Measurements from ENCODE around the gene SESTD1. TPM values are rescaled to one million over a fixed set of nuclear protein-coding genes. Genes with fewer than 3 reads are reported as not detected.

Gene SESTD1
- total RNA-seq, 2 donors from 2014 or later: 7.7 to 35.4 TPM

DNA sequence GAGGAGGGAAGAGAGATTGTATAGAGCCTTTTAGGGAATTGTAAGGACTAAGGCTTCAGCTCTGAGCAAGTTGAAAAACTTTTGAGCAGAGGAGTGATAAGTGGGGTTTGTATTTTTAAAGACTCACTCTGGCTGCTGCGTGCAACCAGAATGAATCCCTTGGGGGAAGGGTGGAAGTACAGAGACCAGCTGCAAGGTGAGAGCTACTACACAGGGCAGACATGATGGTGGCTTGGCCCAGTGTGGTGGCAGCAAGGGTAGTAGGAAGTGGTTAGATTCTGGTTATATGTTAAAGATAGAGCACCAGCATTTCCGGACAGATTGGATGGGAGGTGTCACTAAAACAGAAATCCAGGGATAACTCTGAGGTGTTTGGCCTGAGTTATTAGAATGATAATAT, 10.1 kb upstream of the SESTD1 start:
- no peak for DNase-seq (ENCODE audit: low spot score)
- H3K4me3 ChIP-seq: no peak overlapping the region
- 81% methylated on average over 2 of the region's 2 CpGs for WGBS
- intact Hi-C loops (cut with DNase I): no loop called here
- H3K27me3 ChIP-seq (replicated peaks; ENCODE audit: insufficient read depth): no peaks in the 10 kb centered on the region
- H3K4me1 ChIP-seq (replicated peaks): no peaks in the 10 kb centered on the region
- H3K36me3 ChIP-seq: no peaks in the 10 kb centered on the region
- TF ChIP-seq POLR2A (IDR thresholded peaks at IDR 0.05) (no peak), POLR2AphosphoS5 (IDR thresholded peaks at IDR 0.05) (no peak)
- H3K9me3 ChIP-seq: no peaks in the 10 kb centered on the region
- H3K27ac ChIP-seq: no peak overlapping the region

DNA sequence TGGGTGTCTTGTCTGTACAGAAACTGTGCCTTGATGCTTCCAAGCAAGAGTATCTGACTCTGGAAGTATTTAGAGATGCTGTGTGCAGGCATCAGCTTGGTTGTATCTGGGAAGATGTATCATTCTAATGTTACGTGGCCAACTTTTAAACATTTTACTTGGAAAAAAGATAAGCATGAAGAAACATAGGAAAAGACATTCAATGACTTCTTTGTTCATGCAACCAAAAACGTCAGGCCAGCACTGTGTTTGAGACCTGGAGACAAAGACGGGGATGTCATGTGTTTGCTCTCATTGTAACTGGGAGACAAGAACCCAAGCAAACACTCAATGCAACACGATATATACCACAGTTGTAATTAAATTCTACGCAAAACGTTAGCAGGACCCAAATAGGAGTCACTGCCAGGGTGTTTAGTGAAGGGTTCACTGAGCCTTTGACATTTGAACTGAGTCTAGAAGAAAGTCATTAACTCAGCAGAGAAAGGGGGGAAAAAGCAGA, 8.9 kb upstream of the SESTD1 start:
- no peaks in the 10 kb centered on the region for H3K27me3 ChIP-seq (replicated peaks; ENCODE audit: insufficient read depth)
- intact Hi-C loops (cut with DNase I): no loop called here
- WGBS: 67% methylated on average over 6 of the region's 6 CpGs
- no peaks in the 10 kb centered on the region for H3K36me3 ChIP-seq
- DNase-seq (ENCODE audit: low spot score): no peak
- no peaks in the 10 kb centered on the region for H3K9me3 ChIP-seq
- no peak overlapping the region for H3K27ac ChIP-seq
- TF ChIP-seq, protein P1, sequence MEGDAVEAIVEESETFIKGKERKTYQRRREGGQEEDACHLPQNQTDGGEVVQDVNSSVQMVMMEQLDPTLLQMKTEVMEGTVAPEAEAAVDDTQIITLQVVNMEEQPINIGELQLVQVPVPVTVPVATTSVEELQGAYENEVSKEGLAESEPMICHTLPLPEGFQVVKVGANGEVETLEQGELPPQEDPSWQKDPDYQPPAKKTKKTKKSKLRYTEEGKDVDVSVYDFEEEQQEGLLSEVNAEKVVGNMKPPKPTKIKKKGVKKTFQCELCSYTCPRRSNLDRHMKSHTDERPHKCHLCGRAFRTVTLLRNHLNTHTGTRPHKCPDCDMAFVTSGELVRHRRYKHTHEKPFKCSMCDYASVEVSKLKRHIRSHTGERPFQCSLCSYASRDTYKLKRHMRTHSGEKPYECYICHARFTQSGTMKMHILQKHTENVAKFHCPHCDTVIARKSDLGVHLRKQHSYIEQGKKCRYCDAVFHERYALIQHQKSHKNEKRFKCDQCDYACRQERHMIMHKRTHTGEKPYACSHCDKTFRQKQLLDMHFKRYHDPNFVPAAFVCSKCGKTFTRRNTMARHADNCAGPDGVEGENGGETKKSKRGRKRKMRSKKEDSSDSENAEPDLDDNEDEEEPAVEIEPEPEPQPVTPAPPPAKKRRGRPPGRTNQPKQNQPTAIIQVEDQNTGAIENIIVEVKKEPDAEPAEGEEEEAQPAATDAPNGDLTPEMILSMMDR (IDR thresholded peaks at IDR 0.05): no peak
- TF ChIP-seq POLR2A (IDR thresholded peaks at IDR 0.05): no peak
- no peak for TF ChIP-seq POLR2AphosphoS5 (IDR thresholded peaks at IDR 0.05)
- H3K4me1 ChIP-seq (replicated peaks): no peaks in the 10 kb centered on the region
- H3K4me3 ChIP-seq: no peak overlapping the region

DNA sequence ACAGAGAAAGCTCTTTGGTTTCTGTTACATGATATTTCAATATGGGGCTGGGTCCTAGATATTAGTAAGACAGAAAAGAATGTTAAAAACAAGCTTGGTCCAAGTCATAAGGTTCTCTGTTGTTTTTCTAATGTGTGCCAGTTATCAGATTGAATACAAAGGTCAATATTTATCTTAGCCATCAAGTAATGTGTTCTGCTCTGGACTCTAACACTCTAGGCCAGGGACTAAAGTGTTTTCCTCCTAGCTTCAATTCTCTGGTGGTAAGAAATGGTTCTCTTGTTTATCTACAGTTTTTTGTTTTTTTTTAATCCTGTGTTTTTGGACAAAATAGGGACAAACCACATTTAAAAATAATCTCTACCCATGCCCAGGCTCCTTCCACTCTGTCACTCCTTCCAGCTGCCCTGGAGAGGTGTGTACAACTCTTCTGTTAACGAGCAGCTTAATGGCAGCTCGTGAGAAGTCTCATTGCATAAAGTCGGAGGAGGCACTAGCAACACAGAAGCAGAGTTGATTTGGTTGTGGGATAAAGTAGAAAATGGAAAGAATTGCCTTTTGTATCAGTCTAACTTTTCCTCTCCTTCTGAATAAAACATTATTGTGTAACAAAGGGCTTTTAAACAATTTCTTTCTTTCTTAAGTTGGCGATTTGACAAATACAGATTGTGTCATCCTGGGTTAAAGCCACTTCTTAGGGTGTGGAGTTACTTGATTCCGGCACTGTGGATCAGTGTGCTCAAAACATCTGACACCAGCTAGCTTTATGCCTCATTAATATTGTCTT, 8.0 kb upstream of the SESTD1 start:
- no peak for DNase-seq (ENCODE audit: low spot score)
- Histone ChIP-seq H3K4me1 (replicated peaks) (no peaks in the 10 kb centered on the region), H3K27me3 (replicated peaks; ENCODE audit: insufficient read depth) (no peaks in the 10 kb centered on the region), H3K36me3 (no peaks in the 10 kb centered on the region), H3K27ac (no peak overlapping the region), H3K9me3 (no peaks in the 10 kb centered on the region), H3K4me3 (no peak overlapping the region)
- TF ChIP-seq POLR2A (IDR thresholded peaks at IDR 0.05): no peak
- TF ChIP-seq, protein P1 (IDR thresholded peaks at IDR 0.05): no peak
- TF ChIP-seq POLR2AphosphoS5 (IDR thresholded peaks at IDR 0.05): peak; percentile 55
- WGBS: 45% methylated on average over 5 of the region's 5 CpGs
- intact Hi-C loops (cut with DNase I): no loop called here

DNA sequence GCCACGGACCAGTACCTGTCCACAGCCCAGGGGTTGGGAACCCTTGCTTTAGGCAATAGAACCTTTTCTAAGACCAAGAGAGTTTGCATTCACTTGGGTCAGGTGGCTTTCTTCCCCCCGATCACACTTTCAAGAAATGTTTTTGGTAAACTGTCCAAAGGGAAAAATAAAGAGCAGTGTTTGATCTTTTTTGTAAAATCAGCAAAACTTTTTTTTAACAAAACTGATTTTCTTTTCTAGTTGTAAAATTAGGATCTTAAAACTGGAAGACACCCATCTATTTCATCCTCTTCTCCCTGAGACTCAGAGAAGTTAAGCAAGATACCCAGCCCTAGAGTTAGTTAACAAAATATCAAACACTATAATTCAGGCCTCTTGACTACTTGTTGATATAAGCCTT, 6.1 kb upstream of the SESTD1 start:
- no peaks in the 10 kb centered on the region for H3K4me1 ChIP-seq (replicated peaks)
- H3K9me3 ChIP-seq: no peaks in the 10 kb centered on the region
- 95% methylated on average over 2 of the region's 2 CpGs for WGBS
- no peak overlapping the region for H3K4me3 ChIP-seq
- DNase-seq (ENCODE audit: low spot score): no peak
- no peaks in the 10 kb centered on the region for H3K27me3 ChIP-seq (replicated peaks; ENCODE audit: insufficient read depth)
- TF ChIP-seq, protein P1 (IDR thresholded peaks at IDR 0.05): no peak
- TF ChIP-seq POLR2AphosphoS5 (IDR thresholded peaks at IDR 0.05) (no peak), POLR2A (IDR thresholded peaks at IDR 0.05) (no peak)
- no peaks in the 10 kb centered on the region for H3K36me3 ChIP-seq
- intact Hi-C loops (cut with DNase I): no loop called here
- H3K27ac ChIP-seq: no peak overlapping the region

DNA sequence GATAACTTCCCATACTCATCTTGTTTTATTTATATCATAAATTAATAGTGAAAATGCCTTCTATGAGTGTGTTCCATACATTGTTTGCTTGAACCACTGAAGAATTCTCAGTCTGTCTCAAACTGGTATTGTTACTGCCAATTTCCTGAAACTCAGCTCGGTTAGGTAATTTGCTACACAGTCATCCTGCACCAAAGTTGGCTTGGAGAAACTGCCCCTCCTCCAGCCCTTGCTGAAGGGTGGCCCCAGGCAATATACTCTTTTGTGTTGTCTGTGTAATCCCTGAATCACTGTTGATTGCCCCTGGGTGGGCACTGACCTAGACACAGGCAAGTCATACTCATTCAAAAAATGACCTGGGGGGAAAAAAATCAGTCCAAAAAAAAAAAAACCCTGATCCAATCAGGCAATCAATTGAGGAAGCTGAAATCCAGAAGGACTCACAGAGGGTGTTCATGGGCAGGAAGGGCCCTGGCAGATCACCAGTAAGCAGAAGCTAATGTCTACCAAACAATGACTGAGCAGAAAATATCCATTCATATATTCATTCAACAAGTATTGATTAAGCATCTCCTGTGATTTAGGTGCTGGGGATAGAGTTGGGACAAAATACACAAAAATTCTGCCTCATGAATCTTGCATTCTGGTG, 3.8 kb upstream of the SESTD1 start:
- Histone ChIP-seq H3K9me3 (no peaks in the 10 kb centered on the region), H3K4me3 (no peak overlapping the region), H3K27me3 (replicated peaks; ENCODE audit: insufficient read depth) (no peaks in the 10 kb centered on the region), H3K4me1 (replicated peaks) (no peaks in the 10 kb centered on the region), H3K36me3 (no peaks in the 10 kb centered on the region), H3K27ac (no peak overlapping the region)
- DNase-seq (ENCODE audit: low spot score): no peak
- whole genome bisulfite sequencing: 43% methylated on average over 1 of the region's 1 CpG
- TF ChIP-seq, protein P1 (IDR thresholded peaks at IDR 0.05): no peak
- no peak for TF ChIP-seq POLR2AphosphoS5 (IDR thresholded peaks at IDR 0.05)
- no peak for TF ChIP-seq POLR2A (IDR thresholded peaks at IDR 0.05)
- intact Hi-C loops (cut with DNase I): no loop called here

Data from prostate gland (tissue), 2 donors.